Endothelial cell of umbilical vein (primary cell): Measurements from ENCODE around the gene IQCC. TPM values are rescaled to one million over a fixed set of nuclear protein-coding genes. Genes with fewer than 3 reads are reported as not detected.

Experiments used
- BruUV-seq: library from RNA; stranded (reverse); fragments of 400-500 nt; replicated peaks from 2 replicates; lab custom pipeline; 2021; lab: Mats Ljungman, UMichigan
- CTCF ChIA-PET: fragments of 300-600, 350-600 bp; sonication (Branson Sonifier 250); formaldehyde crosslinking; loops from one replicate; lab custom pipeline; 2021; ENCODE audit warnings: antibody characterized with exemption, inconsistent platforms; lab: Charles Lee
- POLR2A ChIA-PET: fragments of 300-600, 350-600 bp; sonication (Branson Sonifier 250); formaldehyde crosslinking; loops from one replicate; lab custom pipeline; 2021; ENCODE audit warnings: antibody characterized with exemption, inconsistent platforms; lab: Charles Lee
- DNase-seq: peaks from one replicate; pipeline ENCODE4 v3.0.0-alpha.2; 2011; ENCODE audit warnings: low read depth, low spot score
- FAIRE-seq: peaks from 2 replicates; lab custom pipeline; 2011; peaks lifted over from hg19 to GRCh38; lab: Jason Lieb, UNC
- H2AFZ ChIP-seq: 2 replicates; pipeline ENCODE4 v1.6.0; 2012; ENCODE audit warnings: low read depth, low read length, control low read depth, inconsistent platforms
- H3K27ac ChIP-seq: 2 replicates; pipeline ENCODE4 v1.5.1; 2011; ENCODE audit warnings: low read depth, mild to moderate bottlenecking, control low read depth, low read length, moderate library complexity; ENCODE audit not compliant: insufficient read depth
- H3K27me3 ChIP-seq, 2 experiments: 2 replicates each; pipeline versions ENCODE4 v1.6.0 to v1.6.1; 2011; ENCODE audit warnings: low read length in 2 of 2, mixed read lengths in 1 of 2; ENCODE audit not compliant: control insufficient read depth in 2 of 2, insufficient read depth in 2 of 2
- H3K36me3 ChIP-seq, 2 experiments: 2 replicates in 1 of 2; 3 replicates in 1 of 2; pipeline ENCODE4 v1.5.1; 2011; ENCODE audit warnings: low read length in 2 of 2, mild to moderate bottlenecking in 1 of 2, moderate library complexity in 1 of 2; ENCODE audit not compliant: control insufficient read depth in 2 of 2, insufficient read depth in 2 of 2; ENCODE audit errors: extremely low read depth in 1 of 2
- H3K4me1 ChIP-seq: 3 replicates; pipeline ENCODE4 v1.5.1; 2011; ENCODE audit warnings: mild to moderate bottlenecking, low read length; ENCODE audit not compliant: control insufficient read depth, insufficient read depth; ENCODE audit errors: extremely low read depth
- H3K4me2 ChIP-seq: 2 replicates; pipeline ENCODE4 v1.6.1; 2011; ENCODE audit warnings: low read length, control low read depth, mixed read lengths; ENCODE audit not compliant: insufficient read depth
- H3K4me3 ChIP-seq, 3 experiments: fragments of 200-600 bp in 1 of 3; sonication (generic), shearing (Covaris generic) in 1 of 3; replicated peaks in 1 of 3; 2 replicates each; pipeline ENCODE4 v1.5.1; 2011 to 2016; ENCODE audit warnings: control low read depth in 3 of 3, low read length in 3 of 3, mild to moderate bottlenecking in 2 of 3, inconsistent platforms in 1 of 3, low read depth in 1 of 3, moderate library complexity in 1 of 3; ENCODE audit not compliant: insufficient read depth in 1 of 3
- H3K79me2 ChIP-seq: 2 replicates; pipeline ENCODE4 v1.6.0; 2012; ENCODE audit warnings: low read length, inconsistent platforms; ENCODE audit not compliant: control insufficient read depth, insufficient read depth
- H3K9ac ChIP-seq: replicated peaks from 2 replicates; pipeline ENCODE3; 2011; ENCODE audit warnings: low read length, control low read depth; ENCODE audit not compliant: insufficient read depth; ENCODE audit errors: extremely low read depth
- H3K9me1 ChIP-seq: replicated peaks from 3 replicates; pipeline ENCODE4 v1.6.0; 2011; ENCODE audit warnings: mild to moderate bottlenecking, low read length; ENCODE audit not compliant: control insufficient read depth, insufficient read depth; ENCODE audit errors: extremely low read depth
- H3K9me3 ChIP-seq: replicated peaks from 2 replicates; pipeline ENCODE4 v1.5.1; 2012; ENCODE audit warnings: low read length, inconsistent platforms; ENCODE audit not compliant: control insufficient read depth, insufficient read depth
- H4K20me1 ChIP-seq: replicated peaks from 2 replicates; pipeline ENCODE3; 2011; ENCODE audit warnings: mild to moderate bottlenecking, low read length; ENCODE audit not compliant: control insufficient read depth, insufficient read depth; ENCODE audit errors: extremely low read depth
- CTCF ChIP-seq, 2 donors: IDR thresholded peaks; 1 replicate in 1 of 2; 2 replicates in 1 of 2; pipeline ENCODE4 v1.5.1; 2011; ENCODE audit warnings: low read length in 2 of 2, mild to moderate bottlenecking in 2 of 2, moderate library complexity in 2 of 2, control low read depth in 1 of 2, inconsistent platforms in 1 of 2, low read depth in 1 of 2; ENCODE audit not compliant: insufficient read depth in 1 of 2; ENCODE audit errors: extremely low read depth in 1 of 2
- EZH2 ChIP-seq: IDR thresholded peaks from 2 replicates; pipeline ENCODE4 v1.6.1; 2012; ENCODE audit warnings: borderline replicate concordance, low read depth, mild to moderate bottlenecking, moderate library complexity, low read length, inconsistent platforms; ENCODE audit not compliant: severe bottlenecking
- GATA2 ChIP-seq: IDR thresholded peaks from 2 replicates; pipeline ENCODE4 v1.7.0; 2011; ENCODE audit warnings: low read depth, mild to moderate bottlenecking, moderate library complexity, mixed read lengths, low read length; ENCODE audit not compliant: insufficient read length, insufficient read depth
- JUN ChIP-seq: IDR thresholded peaks from 2 replicates; pipeline ENCODE4 v1.6.1; 2011; ENCODE audit warnings: borderline replicate concordance, low read depth; ENCODE audit not compliant: insufficient read length, insufficient read depth
- MAX ChIP-seq: IDR thresholded peaks from 2 replicates; pipeline ENCODE4 v1.6.1; 2011; ENCODE audit not compliant: insufficient read depth, insufficient read length
- MYC ChIP-seq: IDR thresholded peaks from one replicate; pipeline ENCODE4 v1.6.1; 2011; ENCODE audit warnings: mild to moderate bottlenecking, low read depth, low read length
- POLR2A ChIP-seq: IDR thresholded peaks from 2 replicates; pipeline ENCODE4 v1.6.1; 2012; ENCODE audit warnings: low read depth, mild to moderate bottlenecking, control low read depth, low read length
- dilution Hi-C: fragments of 300-500 bp; cut with MboI; formaldehyde crosslinking; loops from one replicate; pipeline ENCODE4 v1.15.0; 2019; ENCODE audit warnings: low sequenced_read_pairs; ENCODE audit not compliant: extremely low pct_ligation_motif_present
- intact Hi-C: fragments of 100-400 bp; cut with micrococcal nuclease; formaldehyde crosslinking; loops from one replicate; pipeline ENCODE4 v1.10.0; 2022
- polyA plus RNA-seq, 4 experiments: library from polyadenylated mRNA; depleted of rRNA in 3 of 4; stranded (reverse) in 3 of 4; unstranded in 1 of 4; fragments of >200 nt; gene quantifications; 2 replicates each; pipeline versions ENCODE4 v1.2.1 to v1.2.3, GENCODE V29; 2011 to 2012; ENCODE audit warnings: missing spikeins in 1 of 4
- total RNA-seq: library from RNA; stranded (reverse); gene quantifications from 2 replicates; pipeline ENCODE4 v1.2.3, GENCODE V29; 2021

Gene IQCC
- total and polyA plus RNA-seq, 2 donors (not counting 3 experiments of a cell fraction or from before 2014, with no cell fraction given), result 1.1 to 1.8 TPM

GRCh38 chr1:32201011-32201855 lies 4.2 kb upstream of the IQCC start:
- dilution Hi-C loops (no loop called here), intact Hi-C loops (loop anchor here (2.0 kb wide), 1 partner anchor 20 kb away; no protein-coding TSS in a partner anchor)
- no TSS peak for BruUV-seq
- peak overlapping the region; percentile 49 to 60 (median 56) for H3K4me3 ChIP-seq
- H3K4me1 ChIP-seq, result peaks cover 25% of the 10 kb centered on the region
- CTCF ChIA-PET, result interaction anchor here (1.0 to 3.0 kb wide), 6 partner anchors 15 to 213 kb away, joined by 3 to 13 read pairs (median 6); partner anchors contain the start of genes KPNA6 and MARCKSL1
- peak overlapping the region; percentile 79 for H2AFZ ChIP-seq
- DNase-seq (peak; percentile 56), FAIRE-seq (peak; percentile 84)
- POLR2A ChIA-PET, result interaction anchor here (0.6 to 0.8 kb wide), 4 partner anchors 9 to 135 kb away, joined by 3 to 6 read pairs (median 3); partner anchors contain the start of genes KPNA6, MARCKSL1 and TMEM39B
- no peaks in the 10 kb centered on the region for H3K9me1 ChIP-seq
- peaks cover 5 to 11% of the 10 kb centered on the region in 2 experiments for H3K36me3 ChIP-seq
- TF ChIP-seq MYC (no peak), GATA2 (no peak), MAX (no peak), CTCF (IDR thresholded peaks at IDR 0.05; ENCODE audit: extremely low read depth in 1 of 2, insufficient read depth in 1 of 2, low read depth in 1 of 2, low read length in 2 of 2) (no peak), JUN (no peak), POLR2A (no peak), EZH2 (no peak)
- no peaks in the 10 kb centered on the region for H3K9me3 ChIP-seq
- H3K9ac ChIP-seq, result peak overlapping the region; percentile 71
- no peaks in the 10 kb centered on the region for H3K27me3 ChIP-seq
- H3K79me2 ChIP-seq, result no peaks in the 10 kb centered on the region
- peak overlapping the region; percentile 5 for H3K27ac ChIP-seq
- H3K4me2 ChIP-seq, result peak overlapping the region; percentile 54
- no peaks in the 10 kb centered on the region for H4K20me1 ChIP-seq
